ENCODE results near the gene PTGDR.

DNA sequence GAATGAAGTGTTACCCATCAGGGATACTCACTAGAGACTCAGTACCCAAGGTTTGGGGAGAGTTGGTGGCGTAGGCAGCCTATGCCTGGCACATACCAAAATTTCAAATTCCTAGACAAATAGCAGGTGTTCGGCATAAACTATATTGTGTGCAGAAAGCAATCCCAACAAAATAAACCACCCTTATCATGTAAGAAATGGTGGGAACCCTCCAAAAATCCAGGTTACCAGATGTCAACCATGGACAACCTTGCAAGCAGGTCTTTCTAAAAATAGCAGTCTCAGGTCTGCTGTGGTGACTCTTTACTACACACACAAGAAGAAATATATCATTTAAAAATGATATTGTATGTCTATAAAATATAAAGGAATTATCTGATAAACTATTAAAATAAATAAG, 28.9 kb downstream of the PTGDR start:
- TF ChIP-seq, protein P1, sequence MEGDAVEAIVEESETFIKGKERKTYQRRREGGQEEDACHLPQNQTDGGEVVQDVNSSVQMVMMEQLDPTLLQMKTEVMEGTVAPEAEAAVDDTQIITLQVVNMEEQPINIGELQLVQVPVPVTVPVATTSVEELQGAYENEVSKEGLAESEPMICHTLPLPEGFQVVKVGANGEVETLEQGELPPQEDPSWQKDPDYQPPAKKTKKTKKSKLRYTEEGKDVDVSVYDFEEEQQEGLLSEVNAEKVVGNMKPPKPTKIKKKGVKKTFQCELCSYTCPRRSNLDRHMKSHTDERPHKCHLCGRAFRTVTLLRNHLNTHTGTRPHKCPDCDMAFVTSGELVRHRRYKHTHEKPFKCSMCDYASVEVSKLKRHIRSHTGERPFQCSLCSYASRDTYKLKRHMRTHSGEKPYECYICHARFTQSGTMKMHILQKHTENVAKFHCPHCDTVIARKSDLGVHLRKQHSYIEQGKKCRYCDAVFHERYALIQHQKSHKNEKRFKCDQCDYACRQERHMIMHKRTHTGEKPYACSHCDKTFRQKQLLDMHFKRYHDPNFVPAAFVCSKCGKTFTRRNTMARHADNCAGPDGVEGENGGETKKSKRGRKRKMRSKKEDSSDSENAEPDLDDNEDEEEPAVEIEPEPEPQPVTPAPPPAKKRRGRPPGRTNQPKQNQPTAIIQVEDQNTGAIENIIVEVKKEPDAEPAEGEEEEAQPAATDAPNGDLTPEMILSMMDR (IDR thresholded peaks at IDR 0.05; ENCODE audit: poor library complexity, severe bottlenecking) = no peak
- TF ChIP-seq SMC3 (conservative IDR thresholded peaks at IDR 0.05; ENCODE audit: poor library complexity) = no peak
